GM12878 (cell line): ENCODE measurements around the gene TSSK2. TPM values are rescaled to one million over a fixed set of nuclear protein-coding genes. Genes with fewer than 3 reads are reported as not detected.

Experiments
- CREM ChIP-seq: IDR thresholded peaks from 2 replicates; pipeline ENCODE4 v1.6.1; 2014; ENCODE audit warnings: antibody characterized with exemption, low read depth
- IRF4 ChIP-seq: IDR thresholded peaks from 2 replicates; pipeline ENCODE4 v1.6.1; 2011; ENCODE audit warnings: low read depth, low read length
- MEF2B ChIP-seq: fragments of 450-650 bp; IDR thresholded peaks from 2 replicates; pipeline ENCODE4 v1.6.1; 2018; ENCODE audit warnings: mild to moderate bottlenecking, moderate library complexity; ENCODE audit not compliant: partially characterized antibody, poor library complexity, severe bottlenecking
- NFYB ChIP-seq: IDR thresholded peaks from 2 replicates; pipeline ENCODE4 v1.6.1; 2011; ENCODE audit warnings: low read depth, mild to moderate bottlenecking, low read length, improper control_type of control experiment, moderate library complexity; ENCODE audit not compliant: insufficient read depth
- NRF1 ChIP-seq: conservative IDR thresholded peaks from 2 replicates; pipeline ENCODE4 v1.6.1; 2011; ENCODE audit warnings: mild to moderate bottlenecking, low read depth, low read length, improper control_type of control experiment
- RFX5 ChIP-seq: IDR thresholded peaks from 2 replicates; pipeline ENCODE4 v1.6.1; 2011; ENCODE audit warnings: low read depth, low read length, improper control_type of control experiment
- SP1 ChIP-seq: IDR thresholded peaks from one replicate; pipeline ENCODE4 v1.6.1; 2011; ENCODE audit warnings: low read depth, low read length
- STAT1 ChIP-seq: fragments of 450-650 bp; conservative IDR thresholded peaks from 2 replicates; pipeline ENCODE4 v1.6.1; 2014; ENCODE audit warnings: antibody characterized with exemption, mild to moderate bottlenecking
- TAF1 ChIP-seq: IDR thresholded peaks from 2 replicates; pipeline ENCODE4 v1.6.1; 2011; ENCODE audit warnings: mild to moderate bottlenecking, low read depth, low read length, borderline replicate concordance
- TARDBP ChIP-seq: IDR thresholded peaks from 2 replicates; pipeline ENCODE4 v1.6.1; 2016; ENCODE audit warnings: borderline replicate concordance
- polyA plus RNA-seq, 11 experiments: library from polyadenylated mRNA; depleted of rRNA in 4 of 11; unstranded in 6 of 11; stranded (reverse) in 5 of 11; fragments of >200 nt; fragmentation: Nextera tagmentation in 4 of 11; fragmentation: Illumina TruSeq in 1 of 11; extraction: Ambion mirVana in 4 of 11; extraction: Trizol in 1 of 11; gene quantifications; 1 replicate in 1 of 11; 2 replicates in 10 of 11; pipeline versions ENCODE4 v1.2.1 to v1.2.3, GENCODE V29; 2011 to 2016; ENCODE audit warnings: inconsistent platforms in 2 of 11, missing spikeins in 2 of 11, low read depth in 1 of 11
- total RNA-seq, 4 experiments: library from RNA; depleted of rRNA in 3 of 4; stranded (reverse); fragments of >200 nt in 3 of 4; fragmentation: Illumina TruSeq in 1 of 4; extraction: Trizol in 1 of 4; gene quantifications; 2 replicates each; pipeline versions ENCODE4 v1.2.1 to v1.2.3, GENCODE V29; 2013 to 2021
- TF ChIP-seq, protein P1 (sequence below): fragments of 450-650 bp; IDR thresholded peaks from 2 replicates; pipeline ENCODE4 v1.6.1; 2017; ENCODE audit warnings: mild to moderate bottlenecking, moderate library complexity

Gene TSSK2
- total and polyA plus RNA-seq, 10 of the 15 experiments (the other 5 are each of a cell fraction or from before 2014, with no cell fraction given) = 0.03 to 0.17 TPM; not detected in 8

- TF ChIP-seq, protein P1, sequence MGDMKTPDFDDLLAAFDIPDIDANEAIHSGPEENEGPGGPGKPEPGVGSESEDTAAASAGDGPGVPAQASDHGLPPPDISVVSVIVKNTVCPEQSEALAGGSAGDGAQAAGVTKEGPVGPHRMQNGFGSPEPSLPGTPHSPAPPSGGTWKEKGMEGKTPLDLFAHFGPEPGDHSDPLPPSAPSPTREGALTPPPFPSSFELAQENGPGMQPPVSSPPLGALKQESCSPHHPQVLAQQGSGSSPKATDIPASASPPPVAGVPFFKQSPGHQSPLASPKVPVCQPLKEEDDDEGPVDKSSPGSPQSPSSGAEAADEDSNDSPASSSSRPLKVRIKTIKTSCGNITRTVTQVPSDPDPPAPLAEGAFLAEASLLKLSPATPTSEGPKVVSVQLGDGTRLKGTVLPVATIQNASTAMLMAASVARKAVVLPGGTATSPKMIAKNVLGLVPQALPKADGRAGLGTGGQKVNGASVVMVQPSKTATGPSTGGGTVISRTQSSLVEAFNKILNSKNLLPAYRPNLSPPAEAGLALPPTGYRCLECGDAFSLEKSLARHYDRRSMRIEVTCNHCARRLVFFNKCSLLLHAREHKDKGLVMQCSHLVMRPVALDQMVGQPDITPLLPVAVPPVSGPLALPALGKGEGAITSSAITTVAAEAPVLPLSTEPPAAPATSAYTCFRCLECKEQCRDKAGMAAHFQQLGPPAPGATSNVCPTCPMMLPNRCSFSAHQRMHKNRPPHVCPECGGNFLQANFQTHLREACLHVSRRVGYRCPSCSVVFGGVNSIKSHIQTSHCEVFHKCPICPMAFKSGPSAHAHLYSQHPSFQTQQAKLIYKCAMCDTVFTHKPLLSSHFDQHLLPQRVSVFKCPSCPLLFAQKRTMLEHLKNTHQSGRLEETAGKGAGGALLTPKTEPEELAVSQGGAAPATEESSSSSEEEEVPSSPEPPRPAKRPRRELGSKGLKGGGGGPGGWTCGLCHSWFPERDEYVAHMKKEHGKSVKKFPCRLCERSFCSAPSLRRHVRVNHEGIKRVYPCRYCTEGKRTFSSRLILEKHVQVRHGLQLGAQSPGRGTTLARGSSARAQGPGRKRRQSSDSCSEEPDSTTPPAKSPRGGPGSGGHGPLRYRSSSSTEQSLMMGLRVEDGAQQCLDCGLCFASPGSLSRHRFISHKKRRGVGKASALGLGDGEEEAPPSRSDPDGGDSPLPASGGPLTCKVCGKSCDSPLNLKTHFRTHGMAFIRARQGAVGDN = no peak
- TF ChIP-seq NFYB (no peak), CREM (no peak), MEF2B (no peak), RFX5 (no peak), SP1 (no peak), TAF1 (no peak), IRF4 (no peak), TARDBP (no peak), STAT1 (no peak), NRF1 (no peak)
Measured at GRCh38 chr22:19176732-19177131, 45.6 kb downstream of the TSSK2 start (continued).
